Loucy (cell line): Measurements from ENCODE around the gene TRIP13.

Experiments
- H2AFZ ChIP-seq: fragments of 200-600 bp; sonication (generic); 2 replicates; pipeline ENCODE4 v1.6.0; 2016; ENCODE audit warnings: antibody characterized with exemption, mild to moderate bottlenecking, low read length, moderate library complexity
- H3F3A ChIP-seq: fragments of 200-600 bp; 2 replicates; pipeline ENCODE4 v1.6.0; 2016; ENCODE audit warnings: antibody characterized with exemption, low read depth, mild to moderate bottlenecking
- H3K27me3 ChIP-seq: fragments of 200-600 bp; sonication (generic); 2 replicates; pipeline ENCODE4 v1.6.1; 2014; ENCODE audit warnings: low read length, mild to moderate bottlenecking; ENCODE audit not compliant: insufficient read depth, poor library complexity, severe bottlenecking
- H3K36me3 ChIP-seq: fragments of 200-600 bp; sonication (generic); 2 replicates; pipeline ENCODE4 v1.6.1; 2016; ENCODE audit warnings: low read length; ENCODE audit not compliant: insufficient read depth
- H3K4me1 ChIP-seq: fragments of 200-600 bp; sonication (generic); 2 replicates; pipeline ENCODE4 v1.5.1; 2014; ENCODE audit warnings: low read length, mild to moderate bottlenecking; ENCODE audit not compliant: insufficient read depth, poor library complexity, severe bottlenecking
- H3K4me2 ChIP-seq: fragments of 200-600 bp; sonication (generic); 2 replicates; pipeline ENCODE4 v1.6.0; 2014; ENCODE audit warnings: antibody characterized with exemption, low read length, low read depth, mild to moderate bottlenecking; ENCODE audit not compliant: poor library complexity, severe bottlenecking
- H3K4me3 ChIP-seq: fragments of 200-600 bp; sonication (generic); 2 replicates; pipeline ENCODE4 v1.5.1; 2014; ENCODE audit warnings: low read length, mild to moderate bottlenecking, mixed read lengths; ENCODE audit not compliant: poor library complexity, severe bottlenecking
- H3K79me2 ChIP-seq: fragments of 200-600 bp; sonication (generic); 2 replicates; pipeline ENCODE4 v1.6.1; 2014; ENCODE audit warnings: low read length; ENCODE audit not compliant: insufficient read depth
- H3K9ac ChIP-seq: fragments of 200-600 bp; sonication (generic); 2 replicates; pipeline ENCODE4 v1.6.0; 2014; ENCODE audit warnings: mild to moderate bottlenecking, low read depth, low read length, moderate library complexity; ENCODE audit not compliant: poor library complexity, severe bottlenecking
- H3K9me2 ChIP-seq: fragments of 200-600 bp; sonication (generic); replicated peaks from 2 replicates; pipeline ENCODE4 v1.6.1; 2016; ENCODE audit warnings: low read depth, low read length, mixed read lengths
- H3K9me3 ChIP-seq: fragments of 200-600 bp; sonication (generic); 2 replicates; pipeline ENCODE4 v1.6.1; 2014; ENCODE audit warnings: mild to moderate bottlenecking, antibody characterized with exemption, low read length, low read depth; ENCODE audit not compliant: insufficient read depth
- H4K20me1 ChIP-seq: fragments of 200-600 bp; sonication (generic); 2 replicates; pipeline ENCODE4 v1.6.0; 2014; ENCODE audit warnings: antibody characterized with exemption, low read length, mild to moderate bottlenecking; ENCODE audit not compliant: insufficient read depth, poor library complexity, severe bottlenecking
- CTCF ChIP-seq: fragments of 200-600 bp; sonication (generic); conservative IDR thresholded peaks from 2 replicates; pipeline ENCODE4 v1.5.1; 2014; ENCODE audit warnings: mild to moderate bottlenecking, antibody characterized with exemption, low read length
- EZH2phosphoT487 ChIP-seq: fragments of 200-600 bp; IDR thresholded peaks from 2 replicates; pipeline ENCODE4 v1.6.1; 2018; ENCODE audit warnings: antibody characterized with exemption, mild to moderate bottlenecking, moderate library complexity, borderline replicate concordance

The TRIP13 gene

DNA sequence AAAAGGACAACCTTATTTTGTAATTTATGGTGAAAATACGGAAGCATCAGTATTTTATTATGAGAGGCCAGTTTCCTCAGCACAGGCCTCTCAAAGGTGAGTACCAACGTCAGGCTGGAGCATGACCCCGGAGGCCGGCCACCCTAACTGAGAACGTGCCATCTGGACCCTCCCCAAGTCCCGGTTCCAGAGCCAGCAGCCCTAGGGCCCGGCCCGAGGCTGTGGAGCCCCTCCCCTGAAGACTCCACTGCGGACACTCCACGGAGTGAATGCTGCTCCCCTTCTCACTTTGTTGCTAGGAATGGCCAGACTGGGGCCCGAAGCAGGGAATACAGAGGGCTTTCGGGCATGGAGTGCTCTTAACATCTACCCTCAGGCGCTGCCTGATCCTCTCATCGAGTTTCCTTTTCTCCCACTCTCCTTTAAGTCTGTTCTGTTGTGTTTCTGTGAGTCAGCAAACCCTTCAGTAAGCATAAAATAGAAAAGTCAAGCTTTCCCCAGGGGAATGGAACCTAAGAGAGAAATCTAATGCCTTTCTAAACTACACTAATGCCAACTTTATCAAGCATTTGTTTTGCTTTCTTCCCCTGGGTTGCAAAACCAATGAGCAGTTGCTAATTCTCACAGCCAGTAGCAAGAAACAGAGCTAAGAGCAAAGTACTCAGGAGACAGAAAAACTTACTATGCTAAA is 4.6 kb upstream of the TRIP13 start:
- peaks cover 60% of the 10 kb centered on the region; the same call in 1 of the 2 replicates for H3K36me3 ChIP-seq
- no peak overlapping the region for H3K4me3 ChIP-seq
- no peaks in the 10 kb centered on the region for H3K27me3 ChIP-seq
- peaks cover 22% of the 10 kb centered on the region for H4K20me1 ChIP-seq
- H3K4me1 ChIP-seq, result peaks cover 33% of the 10 kb centered on the region
- H3K4me2 ChIP-seq, result peak overlapping the region; percentile 28
- TF ChIP-seq EZH2phosphoT487 (no peak), CTCF (no peak)
- H3K9ac ChIP-seq, result peak overlapping the region; percentile 5
- peaks cover 67% of the 10 kb centered on the region for H3K79me2 ChIP-seq
- H3K9me3 ChIP-seq, result no peaks in the 10 kb centered on the region
- H3K9me2 ChIP-seq, result no peaks in the 10 kb centered on the region
- H3F3A ChIP-seq, result no peaks in the 10 kb centered on the region
- H2AFZ ChIP-seq, result no peak overlapping the region

GRCh38 chr5:888638-889035 is 4.0 kb upstream of the TRIP13 start:
- Histone ChIP-seq H2AFZ (no peak overlapping the region), H3K9ac (peak overlapping the region; percentile 5), H3K36me3 (peaks cover 55% of the 10 kb centered on the region; the same call in 1 of the 2 replicates), H3K4me1 (peaks cover 39% of the 10 kb centered on the region), H3K27me3 (no peaks in the 10 kb centered on the region), H3K4me3 (no peak overlapping the region), H3F3A (no peaks in the 10 kb centered on the region), H3K9me2 (no peaks in the 10 kb centered on the region), H3K9me3 (no peaks in the 10 kb centered on the region), H4K20me1 (peaks cover 20% of the 10 kb centered on the region), H3K79me2 (peaks cover 68% of the 10 kb centered on the region), H3K4me2 (peak overlapping the region; percentile 28)
- TF ChIP-seq CTCF (no peak), EZH2phosphoT487 (no peak)

GRCh38 chr5:889075-889710 is 3.5 kb upstream of the TRIP13 start:
- H2AFZ ChIP-seq, result no peak overlapping the region
- peaks cover 68% of the 10 kb centered on the region for H3K79me2 ChIP-seq
- no peak overlapping the region for H3K9ac ChIP-seq
- peaks cover 50% of the 10 kb centered on the region; the same call in 1 of the 2 replicates for H3K36me3 ChIP-seq
- H3K9me2 ChIP-seq, result no peaks in the 10 kb centered on the region
- TF ChIP-seq CTCF (no peak), EZH2phosphoT487 (no peak)
- no peaks in the 10 kb centered on the region for H3K27me3 ChIP-seq
- no peak overlapping the region for H3K4me3 ChIP-seq
- H3K4me1 ChIP-seq, result peaks cover 44% of the 10 kb centered on the region
- no peaks in the 10 kb centered on the region for H3F3A ChIP-seq
- H3K9me3 ChIP-seq, result no peaks in the 10 kb centered on the region
- peak overlapping the region; percentile 100 for H3K4me2 ChIP-seq
- peaks cover 15% of the 10 kb centered on the region for H4K20me1 ChIP-seq
